SU-DHL-6 (cell line): ENCODE data around the gene GRM7.

Experiments
- H2AFZ ChIP-seq: fragments of 200-600 bp; sonication (generic); 2 replicates; pipeline ENCODE4 v1.6.1; 2014; ENCODE audit warnings: low read depth, mild to moderate bottlenecking, moderate library complexity, mixed read lengths, antibody characterized with exemption, low read length; ENCODE audit not compliant: severe bottlenecking
- H3F3A ChIP-seq: fragments of 200-600 bp; shearing (Covaris generic); 2 replicates; pipeline ENCODE4 v1.6.0; 2016; ENCODE audit warnings: antibody characterized with exemption, mild to moderate bottlenecking; ENCODE audit not compliant: insufficient read depth
- H3K27ac ChIP-seq: fragments of 200-600 bp; sonication (generic); 2 replicates; pipeline ENCODE4 v1.5.1; 2016; ENCODE audit warnings: low read depth, mild to moderate bottlenecking, low read length, moderate library complexity, mixed read lengths
- H3K27me3 ChIP-seq: fragments of 200-600 bp; sonication (generic), shearing (Covaris generic); 2 replicates; pipeline ENCODE4 v1.6.0; 2014; ENCODE audit warnings: mild to moderate bottlenecking, low read length
- H3K36me3 ChIP-seq: fragments of 200-600 bp; sonication (generic); 2 replicates; pipeline ENCODE4 v1.6.1; 2014; ENCODE audit warnings: mild to moderate bottlenecking, low read length, mixed read lengths
- H3K4me2 ChIP-seq: fragments of 300-600, 200-600 bp; shearing (Covaris generic), sonication (generic); 2 replicates; pipeline ENCODE4 v1.6.0; 2014; ENCODE audit warnings: low read length, low read depth, mild to moderate bottlenecking; ENCODE audit not compliant: poor library complexity, severe bottlenecking
- H3K4me3 ChIP-seq: fragments of 200-600 bp; sonication (generic); 2 replicates; pipeline ENCODE4 v1.5.1; 2014; ENCODE audit warnings: antibody characterized with exemption, low read length, mild to moderate bottlenecking, mixed read lengths; ENCODE audit not compliant: insufficient read depth, poor library complexity, severe bottlenecking
- H3K79me2 ChIP-seq: fragments of 200-600 bp; sonication (generic); 2 replicates; pipeline ENCODE4 v1.6.1; 2014; ENCODE audit warnings: mild to moderate bottlenecking, low read length, moderate library complexity; ENCODE audit not compliant: insufficient read depth
- H3K9ac ChIP-seq: fragments of 200-600 bp; sonication (generic); 2 replicates; pipeline ENCODE4 v1.7.0; 2014; ENCODE audit warnings: mild to moderate bottlenecking, low read length
- H3K9me2 ChIP-seq: fragments of 200-600 bp; sonication (generic); replicated peaks from 2 replicates; pipeline ENCODE4 v1.6.1; 2014; ENCODE audit warnings: low read length; ENCODE audit not compliant: insufficient read depth
- H3K9me3 ChIP-seq: fragments of 200-600 bp; sonication (generic); 2 replicates; pipeline ENCODE4 v1.6.1; 2014; ENCODE audit warnings: low read length, mixed read lengths; ENCODE audit not compliant: insufficient read depth
- H4K20me1 ChIP-seq: fragments of 200-600 bp; sonication (generic); 2 replicates; pipeline ENCODE4 v1.6.1; 2014; ENCODE audit warnings: low read depth, mild to moderate bottlenecking, antibody characterized with exemption, low read length, moderate library complexity, mixed read lengths
- CTCF ChIP-seq: fragments of 200-600 bp; sonication (generic); IDR thresholded peaks from one replicate; pipeline ENCODE4 v1.5.1; 2017; ENCODE audit warnings: antibody characterized with exemption, mild to moderate bottlenecking, low read length, moderate library complexity; ENCODE audit not compliant: insufficient read depth, poor library complexity, severe bottlenecking
- EZH2phosphoT487 ChIP-seq: fragments of 200-600 bp; sonication (generic), shearing (Covaris generic); conservative IDR thresholded peaks from 2 replicates; pipeline ENCODE4 v1.6.1; 2018; ENCODE audit warnings: mild to moderate bottlenecking, antibody characterized with exemption, low read length, moderate library complexity, mixed read lengths

GRM7 gene

GRCh38 chr3:7292362-7292761 is 431.4 kb downstream of the GRM7 start:
- H3K27ac ChIP-seq = no peak overlapping the region
- TF ChIP-seq CTCF = no peak

DNA sequence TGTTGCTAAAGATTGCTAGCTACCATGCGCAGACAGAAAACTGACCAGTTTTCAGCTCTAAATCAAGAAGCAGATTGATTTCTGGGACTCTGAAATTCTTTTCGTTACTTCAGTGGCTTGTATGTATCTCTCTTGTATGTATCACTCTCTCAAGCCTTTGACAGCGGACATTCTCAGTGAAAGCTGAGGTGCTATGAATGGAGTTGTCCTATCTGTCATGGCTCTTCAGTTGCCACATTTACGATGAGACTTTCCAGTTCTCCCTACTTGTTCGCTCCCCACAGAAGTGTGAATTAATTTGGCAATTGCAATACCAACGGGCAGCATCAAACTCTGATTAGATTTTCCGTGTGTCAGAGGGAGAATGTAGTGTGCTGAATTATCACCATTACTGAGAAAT is 432.4 kb downstream of the GRM7 start:
- no peaks in the 10 kb centered on the region for H3K79me2 ChIP-seq
- no peak for TF ChIP-seq CTCF
- H3K4me2 ChIP-seq = no peak overlapping the region

More at GRCh38 chr3:7292362-7292761, 431.4 kb downstream of the GRM7 start:
- Histone ChIP-seq H3K36me3 (no peaks in the 10 kb centered on the region), H3K27me3 (no peaks in the 10 kb centered on the region), H3K9me3 (no peaks in the 10 kb centered on the region), H3K4me3 (no peak overlapping the region), H3K4me2 (no peak overlapping the region), H3K9me2 (no peaks in the 10 kb centered on the region), H4K20me1 (no peaks in the 10 kb centered on the region), H3K9ac (no peak overlapping the region), H3K79me2 (no peaks in the 10 kb centered on the region), H2AFZ (no peak overlapping the region), H3F3A (no peaks in the 10 kb centered on the region)

DNA sequence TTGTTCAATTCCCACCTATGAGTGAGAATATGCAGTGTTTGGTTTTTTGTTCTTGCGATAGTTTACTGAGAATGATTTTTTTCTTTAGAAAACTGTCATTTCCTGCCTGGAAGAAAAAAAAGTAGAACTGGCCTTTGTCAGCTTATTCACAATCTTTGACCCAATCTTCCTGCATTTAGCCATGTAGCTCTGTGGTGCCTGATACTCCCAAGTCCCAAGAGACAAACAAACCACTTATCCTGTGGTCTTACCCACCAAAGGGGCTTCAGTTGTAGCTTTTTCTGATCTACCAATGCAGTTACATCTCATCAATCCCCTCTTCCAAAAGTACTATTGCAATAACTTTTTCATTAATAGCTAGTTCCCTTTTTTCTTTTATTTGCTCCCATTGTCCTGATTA is 444.6 kb downstream of the GRM7 start:
- Histone ChIP-seq H3K4me3 (no peak overlapping the region), H3K36me3 (no peaks in the 10 kb centered on the region), H3K27ac (no peak overlapping the region), H3K9ac (no peak overlapping the region), H3F3A (no peaks in the 10 kb centered on the region), H3K9me3 (no peaks in the 10 kb centered on the region), H3K27me3 (no peaks in the 10 kb centered on the region), H3K4me2 (no peak overlapping the region), H2AFZ (no peak overlapping the region), H3K79me2 (no peaks in the 10 kb centered on the region), H3K9me2 (no peaks in the 10 kb centered on the region), H4K20me1 (no peaks in the 10 kb centered on the region)
- no peak for TF ChIP-seq EZH2phosphoT487
- TF ChIP-seq CTCF = no peak

More for the DNA sequence above, 432.4 kb downstream of the GRM7 start:
- no peak overlapping the region for H3K27ac ChIP-seq
- H4K20me1 ChIP-seq = no peaks in the 10 kb centered on the region
- H3K9me3 ChIP-seq = no peaks in the 10 kb centered on the region
- H3K36me3 ChIP-seq = no peaks in the 10 kb centered on the region
- H3K4me3 ChIP-seq = no peak overlapping the region
- no peaks in the 10 kb centered on the region for H3F3A ChIP-seq
- no peak overlapping the region for H2AFZ ChIP-seq
- no peaks in the 10 kb centered on the region for H3K27me3 ChIP-seq
- H3K9ac ChIP-seq = no peak overlapping the region
- no peaks in the 10 kb centered on the region for H3K9me2 ChIP-seq

DNA sequence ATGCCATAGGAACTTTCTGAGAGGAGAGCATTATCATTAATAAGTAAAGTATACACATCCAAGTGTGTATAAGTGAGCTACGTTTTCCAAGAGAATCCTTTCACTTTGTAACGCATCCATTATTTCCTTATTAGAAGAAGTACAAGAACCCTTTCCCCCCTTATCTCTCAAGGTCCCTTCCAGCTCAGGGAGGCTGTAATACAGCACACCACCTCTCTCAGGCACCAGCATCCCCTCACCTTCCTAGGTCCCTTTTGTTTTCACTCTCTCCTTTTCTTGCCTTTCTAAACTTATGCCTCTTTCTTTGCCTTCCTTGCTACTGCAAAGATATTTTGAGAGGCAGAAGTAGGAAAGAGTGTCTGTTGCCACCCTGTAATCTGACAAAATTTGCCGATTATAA is 446.0 kb downstream of the GRM7 start:
- no peaks in the 10 kb centered on the region for H3K79me2 ChIP-seq
- H3F3A ChIP-seq = no peaks in the 10 kb centered on the region
- no peaks in the 10 kb centered on the region for H3K27me3 ChIP-seq
- H3K9ac ChIP-seq = no peak overlapping the region
- no peaks in the 10 kb centered on the region for H3K36me3 ChIP-seq
- no peak overlapping the region for H3K4me3 ChIP-seq
- no peak for TF ChIP-seq EZH2phosphoT487
- no peaks in the 10 kb centered on the region for H4K20me1 ChIP-seq
- no peak overlapping the region for H3K27ac ChIP-seq
- H3K9me2 ChIP-seq = no peaks in the 10 kb centered on the region
- no peak overlapping the region for H3K4me2 ChIP-seq
- no peak overlapping the region for H2AFZ ChIP-seq
- no peaks in the 10 kb centered on the region for H3K9me3 ChIP-seq
